Nephron progenitor cell (in vitro differentiated cells): ENCODE measurements around the gene PTK6.

ENCODE experiments used
- DNase-seq: peaks from one replicate; pipeline ENCODE4 v3.0.0; 2021
- H3K27ac Mint-ChIP-seq: 2 replicates; pipeline ENCODE4 v1.8.0; 2021; ENCODE audit warnings: mild to moderate bottlenecking, moderate library complexity, mixed read lengths
- H3K27me3 Mint-ChIP-seq: 2 replicates; pipeline ENCODE4 v1.8.0; 2021; ENCODE audit warnings: mild to moderate bottlenecking, low read depth, mixed read lengths; ENCODE audit not compliant: poor library complexity
- H3K36me3 Mint-ChIP-seq: 2 replicates; pipeline ENCODE4 v1.8.0; 2021; ENCODE audit warnings: low read depth, mixed read lengths
- H3K4me1 Mint-ChIP-seq: 2 replicates; pipeline ENCODE4 v1.8.0; 2021; ENCODE audit warnings: mixed read lengths
- H3K4me3 Mint-ChIP-seq: 2 replicates; pipeline ENCODE4 v1.8.0; 2021; ENCODE audit warnings: mild to moderate bottlenecking, moderate library complexity, mixed read lengths
- H3K9me3 Mint-ChIP-seq: 2 replicates; pipeline ENCODE4 v1.8.0; 2021; ENCODE audit warnings: mild to moderate bottlenecking, moderate library complexity, mixed read lengths
- CTCF ChIP-seq: fragments of 200-600 bp; sonication (generic); IDR thresholded peaks from 2 replicates; pipeline ENCODE4 v1.5.0; 2021; ENCODE audit warnings: antibody characterized with exemption

PTK6 gene

GRCh38 chr20:63570281-63571086, 33.3 kb upstream of the PTK6 start:
- no peak overlapping the region for H3K27ac Mint-ChIP-seq
- no peaks in the 10 kb centered on the region for H3K9me3 Mint-ChIP-seq
- no peaks in the 10 kb centered on the region for H3K36me3 Mint-ChIP-seq
- H3K27me3 Mint-ChIP-seq = no peaks in the 10 kb centered on the region
- no peak overlapping the region for H3K4me3 Mint-ChIP-seq
- no peak for TF ChIP-seq CTCF
- no peaks in the 10 kb centered on the region for H3K4me1 Mint-ChIP-seq
- no peak for DNase-seq

GRCh38 chr20:63568986-63569949, 32.1 kb upstream of the PTK6 start:
- Mint-ChIP-seq H3K27ac (no peak overlapping the region), H3K9me3 (no peaks in the 10 kb centered on the region), H3K4me1 (no peaks in the 10 kb centered on the region), H3K36me3 (no peaks in the 10 kb centered on the region), H3K27me3 (no peaks in the 10 kb centered on the region), H3K4me3 (no peak overlapping the region)
- no peak for DNase-seq
- TF ChIP-seq CTCF = no peak

GRCh38 chr20:63568170-63568981, 31.2 kb upstream of the PTK6 start:
- Mint-ChIP-seq H3K4me3 (no peak overlapping the region), H3K27ac (no peak overlapping the region), H3K27me3 (no peaks in the 10 kb centered on the region), H3K4me1 (no peaks in the 10 kb centered on the region), H3K9me3 (no peaks in the 10 kb centered on the region), H3K36me3 (no peaks in the 10 kb centered on the region)
- TF ChIP-seq CTCF = no peak
- no peak for DNase-seq

- Mint-ChIP-seq H3K36me3 (no peaks in the 10 kb centered on the region), H3K27ac (no peak overlapping the region), H3K4me3 (no peak overlapping the region), H3K27me3 (no peaks in the 10 kb centered on the region), H3K9me3 (no peaks in the 10 kb centered on the region), H3K4me1 (no peaks in the 10 kb centered on the region)
- TF ChIP-seq CTCF = no peak
- no peak for DNase-seq
Measured at GRCh38 chr20:63567386-63568169, 30.4 kb upstream of the PTK6 start.

GRCh38 chr20:63567136-63567385, 29.9 kb upstream of the PTK6 start:
- DNase-seq = no peak
- Mint-ChIP-seq H3K27ac (no peak overlapping the region), H3K9me3 (no peaks in the 10 kb centered on the region), H3K4me1 (no peaks in the 10 kb centered on the region), H3K36me3 (no peaks in the 10 kb centered on the region), H3K4me3 (no peak overlapping the region), H3K27me3 (no peaks in the 10 kb centered on the region)
- TF ChIP-seq CTCF = no peak
